K562 (cell line): Measurements from ENCODE around the gene RAB3GAP2. TPM values are rescaled to one million over a fixed set of nuclear protein-coding genes. Genes with fewer than 3 reads are reported as not detected.

Experiments used
- ATAC-seq: fragments of 200-7000 bp; cut with Tn5 transposase; 3 replicates; pipeline ENCODE4 v1.9.1; 2020; ENCODE audit warnings: moderate library complexity
- BruUV-seq: library from RNA; stranded (reverse); fragments of 400-500 nt; replicated peaks from 2 replicates; lab custom pipeline; 2021; lab: Mats Ljungman, UMichigan
- CTCF ChIA-PET: fragments of 300-600 bp; formaldehyde crosslinking; extraction: SDS; loops from one replicate; lab custom pipeline; 2021; ENCODE audit warnings: low intra/inter-chr PET ratio; lab: Yijun Ruan, JAX
- POLR2A ChIA-PET: fragments of 300-600, 350-650 bp; sonication (Branson Sonifier 250); formaldehyde crosslinking; extraction: SDS; loops from one replicate; lab custom pipeline; 2021; ENCODE audit warnings: antibody characterized with exemption, inconsistent platforms; lab: Yijun Ruan, JAX
- DNase-seq, 4 experiments: peaks; one replicate each; pipeline versions ENCODE4 v3.0.0 to v3.0.0-alpha.2; 2011 to 2018; ENCODE audit warnings: low spot score in 3 of 4, mixed read lengths in 3 of 4; ENCODE audit errors: extremely low read depth in 1 of 4
- FAIRE-seq: peaks from 2 replicates; lab custom pipeline; 2011; peaks lifted over from hg19 to GRCh38; lab: Jason Lieb, UNC
- H2AFZ ChIP-seq: 2 replicates; pipeline ENCODE4 v1.6.0; 2011; ENCODE audit warnings: low read depth, low read length, control low read depth, inconsistent platforms
- H3K27ac ChIP-seq: fragments of 200-600 bp; 3 replicates; pipeline ENCODE4 v1.8.0; 2011; ENCODE audit warnings: low read depth, mild to moderate bottlenecking, control low read depth, inconsistent platforms, low read length, moderate library complexity, mixed read lengths; ENCODE audit errors: extremely low read depth
- H3K27me3 ChIP-seq, 2 experiments: fragments of 300-600 bp in 1 of 2; 2 replicates in 1 of 2; 3 replicates in 1 of 2; pipeline versions ENCODE4 v1.6.0 to v1.8.0; 2011; ENCODE audit warnings: inconsistent platforms in 2 of 2, low read length in 2 of 2, mild to moderate bottlenecking in 1 of 2, mixed read lengths in 1 of 2, moderate library complexity in 1 of 2; ENCODE audit not compliant: control insufficient read depth in 2 of 2, insufficient read depth in 2 of 2
- H3K36me3 ChIP-seq: fragments of 300-600 bp; 3 replicates; pipeline ENCODE4 v1.8.0; 2011; ENCODE audit warnings: mild to moderate bottlenecking, low read length, inconsistent platforms; ENCODE audit not compliant: control insufficient read depth, insufficient read depth
- H3K4me1 ChIP-seq, 2 experiments: fragments of 200-600 bp in 1 of 2; replicated peaks in 1 of 2; 2 replicates in 1 of 2; 3 replicates in 1 of 2; pipeline versions ENCODE4 v1.5.1 to v1.8.0; 2011; ENCODE audit warnings: inconsistent platforms in 2 of 2, low read length in 2 of 2, mild to moderate bottlenecking in 1 of 2, mixed read lengths in 1 of 2, moderate library complexity in 1 of 2; ENCODE audit not compliant: control insufficient read depth in 2 of 2, insufficient read depth in 2 of 2
- H3K4me2 ChIP-seq: 2 replicates; pipeline ENCODE4 v1.6.1; 2011; ENCODE audit warnings: low read length, control low read depth, inconsistent platforms, mixed read lengths; ENCODE audit not compliant: insufficient read depth
- H3K4me3 ChIP-seq: fragments of 200-600 bp; sonication (generic), shearing (Covaris generic); 2 replicates; pipeline ENCODE4 v1.5.1; 2016; ENCODE audit warnings: control low read depth, inconsistent platforms
- H3K79me2 ChIP-seq: fragments of 200-600 bp; 3 replicates; pipeline ENCODE4 v1.8.0; 2011; ENCODE audit warnings: low read length, inconsistent platforms; ENCODE audit not compliant: control insufficient read depth, insufficient read depth
- H3K9ac ChIP-seq, 2 experiments: 2 replicates each; pipeline versions ENCODE4 v1.6.0 to v1.6.1; 2011; ENCODE audit warnings: low read depth in 2 of 2, low read length in 2 of 2, control low read depth in 1 of 2, inconsistent platforms in 1 of 2, mild to moderate bottlenecking in 1 of 2, mixed read lengths in 1 of 2; ENCODE audit not compliant: insufficient read depth in 1 of 2
- H3K9me1 ChIP-seq: one replicate; pipeline ENCODE4 v1.6.0; 2011; ENCODE audit warnings: inconsistent platforms, mild to moderate bottlenecking, low read length, moderate library complexity; ENCODE audit not compliant: control insufficient read depth, insufficient read depth
- H3K9me3 ChIP-seq: replicated peaks from 2 replicates; pipeline ENCODE4 v1.5.1; 2011; ENCODE audit warnings: low read depth, low read length, inconsistent platforms; ENCODE audit not compliant: control insufficient read depth, insufficient read depth
- H4K20me1 ChIP-seq: replicated peaks from 2 replicates; pipeline ENCODE4 v1.6.1; 2011; ENCODE audit warnings: low read length, inconsistent platforms, mixed read lengths; ENCODE audit not compliant: control insufficient read depth, insufficient read depth
- CEBPG ChIP-seq, 3 experiments: fragments of 200-800 bp in 1 of 3; sonication (Bioruptor generic) in 1 of 3; sonication (generic) in 1 of 3; formaldehyde crosslinking in 1 of 3; IDR thresholded peaks in 2 of 3; conservative IDR thresholded peaks in 1 of 3; 2 replicates each; pipeline versions ENCODE4 v1.6.1 to v1.8.0; 2016 to 2022; ENCODE audit warnings: missing compliant biosample characterization in 2 of 3, missing genetic modification characterization in 2 of 3, mild to moderate bottlenecking in 1 of 3, missing genetic modification reagents in 1 of 3
- ELK1 ChIP-seq: sonication (generic); formaldehyde crosslinking; IDR thresholded peaks from 2 replicates; pipeline ENCODE4 v1.8.1; 2022; ENCODE audit warnings: missing genetic modification reagents
- ETS1 ChIP-seq: conservative IDR thresholded peaks from 2 replicates; pipeline ENCODE4 v1.6.1; 2011; ENCODE audit warnings: low read depth, mild to moderate bottlenecking, low read length; ENCODE audit not compliant: control insufficient read depth
- FOS ChIP-seq: IDR thresholded peaks from 3 replicates; pipeline ENCODE4 v1.6.1; 2011; ENCODE audit not compliant: insufficient read length; ENCODE audit errors: extremely low read depth
- FOXK2 ChIP-seq, 2 experiments: fragments of 450-650 bp; IDR thresholded peaks in 1 of 2; conservative IDR thresholded peaks in 1 of 2; 2 replicates each; pipeline ENCODE4 v1.6.1; 2016; ENCODE audit warnings: low read depth in 2 of 2, mild to moderate bottlenecking in 1 of 2
- NONO ChIP-seq, 2 experiments: fragments of 200-400 bp in 1 of 2; fragments of 450-650 bp in 1 of 2; formaldehyde crosslinking in 1 of 2; IDR thresholded peaks; 2 replicates each; pipeline ENCODE4 v1.6.1; 2017; ENCODE audit warnings: low read depth in 2 of 2, mild to moderate bottlenecking in 2 of 2, moderate library complexity in 2 of 2, low read length in 1 of 2
- RBM14 ChIP-seq: fragments of 200-400 bp; formaldehyde crosslinking; IDR thresholded peaks from 2 replicates; pipeline ENCODE4 v1.6.1; 2018; ENCODE audit warnings: low read depth, mild to moderate bottlenecking, low read length, moderate library complexity, borderline replicate concordance; ENCODE audit not compliant: insufficient read depth
- SIX5 ChIP-seq, 2 experiments: IDR thresholded peaks; 2 replicates each; pipeline ENCODE4 v1.6.1; 2011; ENCODE audit warnings: low read length in 2 of 2, borderline replicate concordance in 1 of 2, low read depth in 1 of 2, mild to moderate bottlenecking in 1 of 2, moderate library complexity in 1 of 2; ENCODE audit not compliant: insufficient read depth in 1 of 2
- USF2 ChIP-seq: sonication (generic); formaldehyde crosslinking; IDR thresholded peaks from 2 replicates; pipeline ENCODE4 v1.5.0; 2020; ENCODE audit warnings: missing genetic modification reagents
- ZNF239 ChIP-seq: fragments of 250-450 bp; sonication (Bioruptor Pico); IDR thresholded peaks from 2 replicates; pipeline ENCODE4 v1.4.0; 2020; ENCODE audit warnings: mild to moderate bottlenecking
- ZZZ3 ChIP-seq: fragments of 450-650 bp; IDR thresholded peaks from 2 replicates; pipeline ENCODE4 v1.6.1; 2016; ENCODE audit warnings: antibody characterized with exemption, mild to moderate bottlenecking, moderate library complexity
- WGBS: fragments of 100-300 bp; shearing (Covaris generic); methylation state at CpG from one replicate; pipeline ENCODE4 v1.1.6; 2016; ENCODE audit warnings: low coverage, mixed read lengths; ENCODE audit not compliant: insufficient coverage; ENCODE audit errors: missing lambda C conversion rate; 5-methylcytosine and 5-hydroxymethylcytosine counted together
- in situ Hi-C: fragments of 300-500 bp; cut with MboI; formaldehyde crosslinking; loops from 4 replicates; pipeline ENCODE4 v1.15.0; 2018; ENCODE audit warnings: inconsistent platforms, mixed read lengths
- intact Hi-C: fragments of 100-400 bp; cut with micrococcal nuclease; formaldehyde crosslinking; loops from 2 replicates; pipeline ENCODE4 v1.14.2; 2022
- polyA plus RNA-seq, 8 experiments: library from polyadenylated mRNA; depleted of rRNA in 4 of 8; stranded (reverse) in 5 of 8; unstranded in 3 of 8; fragments of >200 nt; fragmentation: Nextera tagmentation in 2 of 8; fragmentation: Illumina TruSeq in 1 of 8; extraction: Ambion mirVana in 2 of 8; extraction: Trizol in 1 of 8; gene quantifications; 2 replicates each; pipeline versions ENCODE4 v1.2.1 to v1.2.3, GENCODE V29; 2011 to 2014; ENCODE audit warnings: inconsistent platforms in 1 of 8, missing spikeins in 1 of 8
- total RNA-seq, 7 experiments: library from RNA; depleted of rRNA in 6 of 7; stranded (reverse); fragments of >200 nt in 6 of 7; fragmentation: Illumina TruSeq in 2 of 7; extraction: Trizol in 2 of 7; gene quantifications; 2 replicates each; pipeline versions ENCODE4 v1.2.1 to v1.2.3, GENCODE V29; 2011 to 2021; ENCODE audit warnings: low replicate concordance in 1 of 7

RAB3GAP2 gene
- total and polyA plus RNA-seq, 9 of the 15 experiments (the other 6 are each of a cell fraction or from before 2014, with no cell fraction given): 14.1 to 69.1 (median 32.2) TPM

GRCh38 chr1:220160027-220160426 is 112.2 kb downstream of the RAB3GAP2 start:
- H3K9me1 ChIP-seq: no peaks in the 10 kb centered on the region
- intact Hi-C loops: no loop called here
- no peak overlapping the region for H3K27ac ChIP-seq
- no peak overlapping the region for H2AFZ ChIP-seq
- POLR2A ChIA-PET: interaction anchor here (0.7 to 1.7 kb wide), 4 partner anchors 8 to 15 kb away, joined by 3 to 6 read pairs (median 4); no protein-coding TSS in a partner anchor
- WGBS: 89% methylated on average over 1 of the region's 1 CpG
- H3K4me1 ChIP-seq: no peaks in the 10 kb centered on the region
- no peaks in the 10 kb centered on the region for H3K27me3 ChIP-seq
- TF ChIP-seq FOXK2 (conservative IDR thresholded peaks at IDR 0.05 in 1 of 2, IDR thresholded peaks at IDR 0.05 in 1 of 2; ENCODE audit: low read depth in 2 of 2): no peak
- no peak for TF ChIP-seq CEBPG (CRISPR knock-in tag; IDR thresholded peaks at IDR 0.05)
- peak; percentile 20 to 66; a peak in 2 of 4 replicates for TF ChIP-seq CEBPG (tag; conservative IDR thresholded peaks at IDR 0.05 in 1 of 2, IDR thresholded peaks at IDR 0.05 in 1 of 2)
- TF ChIP-seq, all 486 proteins: peak for 1
- in situ Hi-C loops: no loop called here
- Histone ChIP-seq H3K36me3 (peaks cover 60% of the 10 kb centered on the region), H3K4me3 (no peak overlapping the region), H4K20me1 (no peaks in the 10 kb centered on the region), H3K9me3 (no peaks in the 10 kb centered on the region), H3K9ac (no peak overlapping the region), H3K79me2 (no peaks in the 10 kb centered on the region), H3K4me2 (no peak overlapping the region)
- no peak for ATAC-seq
- BruUV-seq: no TSS peak
- DNase-seq: no peak
- FAIRE-seq: no peak
- CTCF ChIA-PET: no interaction called here

- CTCF ChIA-PET: no interaction called here
- no TSS peak for BruUV-seq
- no peak for TF ChIP-seq SIX5 (IDR thresholded peaks at IDR 0.05; ENCODE audit: borderline replicate concordance in 1 of 2, insufficient read depth in 1 of 2, low read depth in 1 of 2, low read length in 2 of 2)
- no peak for TF ChIP-seq FOS
- no peak for TF ChIP-seq ZNF239 (CRISPR knock-in tag)
- no peak for TF ChIP-seq ETS1
- no peak for TF ChIP-seq ELK1
- no peak for TF ChIP-seq USF2 (CRISPR knock-in tag)
- TF ChIP-seq ZZZ3: no peak
- TF ChIP-seq RBM14: no peak
- TF ChIP-seq NONO (IDR thresholded peaks at IDR 0.05; ENCODE audit: low read depth in 2 of 2, low read length in 1 of 2): no peak
These were observed 113.2 kb downstream of the RAB3GAP2 start for GRCh38 chr1:220159041-220159440.

More at GRCh38 chr1:220159041-220159440, 113.2 kb downstream of the RAB3GAP2 start:
- FAIRE-seq (no peak), ATAC-seq (no peak), DNase-seq (no peak)
- Histone ChIP-seq H3K27ac (no peak overlapping the region), H3K27me3 (no peaks in the 10 kb centered on the region), H3K9ac (no peak overlapping the region), H3K36me3 (peaks cover 61% of the 10 kb centered on the region), H3K4me2 (no peak overlapping the region), H3K9me3 (no peaks in the 10 kb centered on the region), H3K4me3 (no peak overlapping the region), H4K20me1 (no peaks in the 10 kb centered on the region), H3K9me1 (no peaks in the 10 kb centered on the region), H3K4me1 (no peaks in the 10 kb centered on the region), H3K79me2 (no peaks in the 10 kb centered on the region), H2AFZ (no peak overlapping the region)
- intact Hi-C loops (no loop called here), in situ Hi-C loops (no loop called here)
- 94% methylated on average over 3 of the region's 3 CpGs for WGBS
- POLR2A ChIA-PET: interaction anchor here (0.7 kb wide), 1 partner anchor 9 kb away, joined by 3 read pairs; no protein-coding TSS in a partner anchor
